Panc1 (cell line): ENCODE data around the gene DOCK1. TPM values are rescaled to one million over a fixed set of nuclear protein-coding genes. Genes with fewer than 3 reads are reported as not detected.

Experiments used
- ATAC-seq: fragments of 200-7000 bp; cut with Tn5 transposase; 2 replicates; pipeline ENCODE4 v1.9.1; 2020; ENCODE audit warnings: mild to moderate bottlenecking, moderate library complexity
- BruUV-seq: library from RNA; stranded (reverse); fragments of 400-500 nt; replicated peaks from 2 replicates; lab custom pipeline; 2021; lab: Mats Ljungman, UMichigan
- CTCF ChIA-PET: fragments of 300-600 bp; sonication (Branson Sonifier 250); formaldehyde crosslinking; loops from one replicate; lab custom pipeline; 2022; ENCODE audit warnings: antibody characterized with exemption; lab: Charles Lee
- POLR2A ChIA-PET: fragments of 300-600 bp; sonication (Branson Sonifier 250); formaldehyde crosslinking; loops from one replicate; lab custom pipeline; 2022; ENCODE audit warnings: antibody characterized with exemption; lab: Charles Lee
- DNase-seq: peaks from one replicate; pipeline ENCODE4 v3.0.0-alpha.2; 2010; ENCODE audit warnings: low read depth, low spot score
- H3K27ac ChIP-seq: 2 replicates; pipeline ENCODE4 v1.5.1; 2011; ENCODE audit warnings: mild to moderate bottlenecking, low read length, inconsistent platforms
- H3K27me3 ChIP-seq: fragments of 200-500 bp; sonication (Bioruptor generic); 2 replicates; pipeline ENCODE4 v1.6.0; 2014; ENCODE audit warnings: low read length, inconsistent platforms; ENCODE audit not compliant: control insufficient read depth, insufficient read depth
- H3K36me3 ChIP-seq: fragments of 200-500 bp; sonication (Bioruptor generic); 2 replicates; pipeline ENCODE4 v1.5.1; 2014; ENCODE audit warnings: inconsistent platforms, mild to moderate bottlenecking, low read length, moderate library complexity; ENCODE audit not compliant: control insufficient read depth, insufficient read depth
- H3K4me1 ChIP-seq: 2 replicates; pipeline ENCODE4 v1.5.1; 2011; ENCODE audit warnings: inconsistent platforms, mild to moderate bottlenecking, low read length, moderate library complexity; ENCODE audit not compliant: control insufficient read depth, insufficient read depth
- H3K4me3 ChIP-seq, 2 experiments: 2 replicates each; pipeline ENCODE4 v1.5.1; 2011 to 2012; ENCODE audit warnings: low read depth in 2 of 2, low read length in 2 of 2, mild to moderate bottlenecking in 2 of 2, inconsistent platforms in 1 of 2, moderate library complexity in 1 of 2
- H3K9me3 ChIP-seq: fragments of 200-500 bp; sonication (Bioruptor generic); 2 replicates; pipeline ENCODE4 v1.5.1; 2014; ENCODE audit warnings: low read depth, mild to moderate bottlenecking, inconsistent platforms, low read length, moderate library complexity; ENCODE audit not compliant: control insufficient read depth, insufficient read depth
- CTCF ChIP-seq: fragments of 450-650 bp; IDR thresholded peaks from 2 replicates; pipeline ENCODE4 v1.5.1; 2017; ENCODE audit warnings: mild to moderate bottlenecking
- POLR2AphosphoS5 ChIP-seq: IDR thresholded peaks from 2 replicates; pipeline ENCODE4 v1.6.1; 2012; ENCODE audit warnings: mild to moderate bottlenecking, low read depth, low read length, moderate library complexity
- REST ChIP-seq, 2 experiments: IDR thresholded peaks; 2 replicates each; pipeline ENCODE4 v1.6.1; 2011 to 2012; ENCODE audit warnings: low read depth in 2 of 2, control low read depth in 1 of 2, low read length in 1 of 2, mild to moderate bottlenecking in 1 of 2, moderate library complexity in 1 of 2; ENCODE audit not compliant: insufficient read depth in 1 of 2
- SIN3A ChIP-seq: IDR thresholded peaks from 2 replicates; pipeline ENCODE4 v1.6.1; 2012; ENCODE audit warnings: low read depth, mild to moderate bottlenecking, low read length, moderate library complexity, borderline replicate concordance; ENCODE audit not compliant: insufficient read depth
- TCF7L2 ChIP-seq: IDR thresholded peaks from 2 replicates; pipeline ENCODE4 v1.6.1; 2011; ENCODE audit warnings: mild to moderate bottlenecking, low read depth, low read length, inconsistent platforms
- in situ Hi-C: cut with HindIII; loops from 2 replicates; pipeline ENCODE4 v1.10.0; 2016; ENCODE audit warnings: low sequenced_read_pairs, low pct_unique_long_range_greater_than_20kb
- intact Hi-C: fragments of 100-400 bp; cut with micrococcal nuclease; formaldehyde crosslinking; loops from one replicate; pipeline ENCODE4 v1.10.0; 2022; ENCODE audit not compliant: unreplicated experiment
- total RNA-seq: library from RNA; stranded (reverse); gene quantifications from one replicate; pipeline ENCODE4 v1.2.1, GENCODE V29; 2021; ENCODE audit not compliant: unreplicated experiment

Gene DOCK1
- total RNA-seq, 1 experiment from 2014 or later, result 67.6 TPM

DNA sequence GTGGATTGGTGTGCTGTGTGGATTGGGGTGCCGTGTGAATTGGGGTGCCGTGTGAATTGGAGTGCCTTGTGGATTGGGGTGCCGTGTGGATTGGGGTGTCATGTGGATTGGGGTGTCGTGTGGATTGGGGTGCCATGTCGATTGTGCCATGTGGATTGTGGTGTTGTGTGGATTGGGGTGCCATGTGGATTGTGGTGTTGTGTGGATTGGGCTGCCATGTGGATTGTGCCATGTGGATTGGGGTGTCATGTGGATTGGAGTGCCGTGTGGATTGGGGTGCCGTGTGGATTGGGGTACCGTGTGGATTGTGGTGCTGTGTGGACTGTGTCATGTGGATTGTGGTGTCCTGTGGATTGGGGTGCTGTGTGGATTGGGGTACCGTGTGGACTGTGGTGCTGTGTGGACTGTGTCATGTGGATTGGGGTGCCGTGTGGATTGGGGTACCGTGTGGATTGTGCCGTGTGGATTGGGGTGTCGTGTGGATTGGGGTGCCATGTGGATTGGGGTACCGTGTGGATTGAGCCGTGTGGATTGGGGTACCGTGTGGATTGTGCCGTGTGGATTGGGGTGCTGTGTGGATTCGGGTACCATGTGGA, 523.3 kb downstream of the DOCK1 start:
- POLR2A ChIA-PET, result no interaction called here

DNA sequence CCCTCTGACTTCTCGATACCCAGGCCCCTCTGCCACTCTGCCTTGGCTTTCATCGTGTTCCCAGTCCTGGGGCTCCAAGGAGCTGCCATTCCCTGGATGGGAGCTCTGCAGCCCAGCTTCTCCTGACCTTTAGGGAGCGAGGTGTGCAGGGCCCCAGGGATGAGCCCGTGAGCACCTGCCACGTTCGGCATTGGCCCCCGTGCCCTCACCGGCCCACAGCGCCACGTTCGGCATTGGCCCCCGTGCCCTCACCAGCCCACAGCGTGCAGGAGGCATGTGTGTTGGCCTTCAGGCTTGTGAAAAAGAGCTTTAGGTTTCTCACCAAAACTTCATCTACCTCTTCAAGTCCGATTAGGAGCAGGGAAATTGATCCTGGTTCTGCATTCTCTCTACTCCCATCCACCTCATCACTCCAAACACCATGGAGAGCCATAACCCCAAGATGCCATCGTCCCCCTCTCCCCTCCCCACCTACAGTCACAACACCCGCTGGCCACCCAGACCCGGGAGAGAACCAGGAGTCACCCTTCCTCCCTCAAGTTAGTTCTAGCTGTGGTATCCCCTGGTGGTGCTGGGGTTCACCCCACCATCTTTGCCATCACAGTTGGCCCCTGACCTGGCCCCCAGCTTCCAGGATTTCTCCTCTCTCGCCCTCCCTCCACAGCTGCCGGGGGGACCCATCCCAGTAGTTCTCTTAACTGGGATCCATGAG, 524.5 kb downstream of the DOCK1 start:
- POLR2A ChIA-PET, result no interaction called here
- Histone ChIP-seq H3K36me3 (no peaks in the 10 kb centered on the region), H3K27ac (no peak overlapping the region), H3K27me3 (no peaks in the 10 kb centered on the region), H3K4me1 (no peaks in the 10 kb centered on the region), H3K9me3 (no peaks in the 10 kb centered on the region), H3K4me3 (no peak overlapping the region)
- ATAC-seq (no peak), DNase-seq (no peak)
- TF ChIP-seq POLR2AphosphoS5, result no peak
- no peak for TF ChIP-seq TCF7L2
- TF ChIP-seq SIN3A, result no peak
- TF ChIP-seq REST (IDR thresholded peaks at IDR 0.05; ENCODE audit: insufficient read depth in 1 of 2, low read depth in 2 of 2, low read length in 1 of 2), result no peak
- no peak for TF ChIP-seq CTCF
- CTCF ChIA-PET, result no interaction called here
- in situ Hi-C loops, result no loop called here
- intact Hi-C loops, result no loop called here
- BruUV-seq, result no TSS peak

More for the DNA sequence above, 523.3 kb downstream of the DOCK1 start:
- Histone ChIP-seq H3K4me1 (no peaks in the 10 kb centered on the region), H3K36me3 (no peaks in the 10 kb centered on the region), H3K27me3 (no peaks in the 10 kb centered on the region), H3K4me3 (no peak overlapping the region), H3K9me3 (no peaks in the 10 kb centered on the region), H3K27ac (no peak overlapping the region)
- no peak for DNase-seq
- BruUV-seq, result no TSS peak
- intact Hi-C loops, result no loop called here
- CTCF ChIA-PET, result no interaction called here
- TF ChIP-seq REST (IDR thresholded peaks at IDR 0.05; ENCODE audit: insufficient read depth in 1 of 2, low read depth in 2 of 2, low read length in 1 of 2) (no peak), SIN3A (no peak), POLR2AphosphoS5 (no peak), TCF7L2 (no peak), CTCF (no peak)
- in situ Hi-C loops, result no loop called here
- ATAC-seq, result no peak
